Lung microvascular endothelial cell (primary cell): Measurements from ENCODE around the gene HCN2. TPM values are rescaled to one million over a fixed set of nuclear protein-coding genes. Genes with fewer than 3 reads are reported as not detected.

ENCODE experiments used
- total RNA-seq: library from RNA; depleted of rRNA; stranded (reverse); fragments of >200 nt; gene quantifications from 2 replicates; pipeline ENCODE4 v1.2.1, GENCODE V29; 2014

HCN2 gene
- total RNA-seq, 1 donor from 2014 or later, result 0.40 TPM

Other genes starting within 250 kb of the HCN2 start
- gene MIER2, start 245.1 kb upstream of the HCN2 start, total RNA-seq, result 6.5 and 6.9 TPM in 2 replicates
- gene C2CD4C, start 180.7 kb upstream of the HCN2 start, total RNA-seq, result 2.0 and 7.5 TPM in 2 replicates
- 4.4 and 28.4 TPM in 2 replicates for gene SHC2, start 128.8 kb upstream of the HCN2 start, total RNA-seq
- under 0.01 TPM in 1 of 2 replicates, not detected in the other for gene MADCAM1, start 93.4 kb upstream of the HCN2 start, total RNA-seq
- gene TPGS1, start 82.4 kb upstream of the HCN2 start, total RNA-seq, result 26.4 and 29.4 TPM in 2 replicates
- 74.3 and 89.3 TPM in 2 replicates for gene CDC34, start 58.1 kb upstream of the HCN2 start, total RNA-seq
- gene GZMM, start 45.8 kb upstream of the HCN2 start, total RNA-seq, result not detected in 2 replicates
- 184 and 198 TPM in 2 replicates for gene BSG, start 17.3 kb upstream of the HCN2 start, total RNA-seq
- 14.4 and 18.8 TPM in 2 replicates for gene POLRMT, start 43.7 kb downstream of the HCN2 start, total RNA-seq
- gene FGF22, start 50.0 kb downstream of the HCN2 start, total RNA-seq, result not detected in 2 replicates
- gene RNF126, start 73.3 kb downstream of the HCN2 start, total RNA-seq, result 25.5 and 27.8 TPM in 2 replicates
- 5.0 and 5.2 TPM in 2 replicates for gene FSTL3, start 86.5 kb downstream of the HCN2 start, total RNA-seq
- gene PRSS57, start 105.6 kb downstream of the HCN2 start, total RNA-seq, result not detected in 2 replicates
- 23.1 and 36.9 TPM in 2 replicates for gene PALM, start 119.1 kb downstream of the HCN2 start, total RNA-seq
- under 0.01 TPM in 1 of 2 replicates, not detected in the other for gene MISP, start 161.2 kb downstream of the HCN2 start, total RNA-seq
- 113 and 124 TPM in 2 replicates for gene PTBP1, start 207.6 kb downstream of the HCN2 start, total RNA-seq
- gene PLPPR3, start 232.1 kb downstream of the HCN2 start, total RNA-seq, result under 0.01 and 0.44 TPM in 2 replicates
- not detected in 2 replicates for gene AZU1, start 238.0 kb downstream of the HCN2 start, total RNA-seq